GM23248 (cell line): ENCODE data around the gene SUMF1.

Experiments
- EZH2 ChIP-seq: fragments of 200-600 bp; sonication (generic); IDR thresholded peaks from 2 replicates; pipeline ENCODE4 v1.6.1; 2018; ENCODE audit warnings: antibody characterized with exemption, mild to moderate bottlenecking; ENCODE audit not compliant: insufficient read depth, poor library complexity, severe bottlenecking
- EZH2phosphoT487 ChIP-seq: fragments of 200-600 bp; sonication (generic); IDR thresholded peaks from 2 replicates; pipeline ENCODE4 v1.6.1; 2018; ENCODE audit warnings: antibody characterized with exemption, moderate library complexity, mild to moderate bottlenecking, low read depth; ENCODE audit not compliant: insufficient read depth

DNA sequence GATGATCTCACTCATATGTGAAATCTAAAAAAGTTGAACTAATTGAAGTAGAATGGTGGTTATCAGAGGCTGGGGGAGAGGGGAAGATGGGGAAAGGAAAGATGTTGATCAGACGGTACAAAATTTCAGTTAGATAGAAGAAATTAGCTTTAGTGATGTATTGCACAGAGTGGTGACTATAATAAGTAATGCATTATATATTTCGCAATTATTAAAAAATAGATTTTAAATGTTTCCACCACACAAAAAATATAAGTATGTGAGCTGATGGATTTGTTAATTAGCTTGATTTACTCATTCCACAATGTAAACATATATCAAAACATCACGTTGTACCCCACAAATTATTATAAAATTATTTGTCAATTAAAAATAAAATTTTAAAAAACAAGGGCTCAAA, 8.1 kb downstream of the SUMF1 start:
- TF ChIP-seq EZH2 (no peak), EZH2phosphoT487 (no peak)
